ENCODE measurements around the gene NEK5. TPM values are rescaled to one million over a fixed set of nuclear protein-coding genes. Genes with fewer than 3 reads are reported as not detected.

The NEK5 gene
- total RNA-seq, 1 experiment from 2014 or later = not detected

DNA sequence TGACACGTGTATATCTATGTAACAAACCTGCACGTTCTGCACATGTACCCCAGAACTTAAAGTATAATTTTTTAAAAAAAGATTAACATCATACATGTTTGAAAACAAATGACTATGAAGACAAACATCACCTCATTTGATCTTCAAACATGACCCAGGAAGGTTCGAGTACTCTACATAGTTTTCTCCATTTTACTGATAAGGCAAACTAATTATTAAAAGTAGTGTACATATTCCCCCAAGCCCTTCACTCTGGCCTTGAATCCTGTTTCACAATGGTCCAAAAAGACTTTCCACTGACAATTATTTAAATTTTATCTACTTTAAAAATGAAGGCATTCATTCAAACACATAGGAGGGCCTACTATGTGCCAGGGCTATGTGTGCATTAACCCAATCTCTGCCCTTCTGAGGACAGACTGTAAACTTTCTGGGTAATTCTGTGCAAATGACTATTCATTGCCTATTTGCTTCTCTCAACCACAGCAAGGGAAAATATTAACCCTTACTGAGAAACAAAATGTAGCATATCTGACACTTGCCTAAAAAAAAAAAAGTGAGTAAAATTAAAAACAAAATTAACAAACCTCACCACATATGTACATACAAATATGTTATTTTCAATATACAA, 139.8 kb downstream of the NEK5 start:
- DNase-seq (ENCODE audit: low read depth) = no peak

Other genes with a start within 250 kb of the NEK5 start
- 1.7 and 1.8 TPM in 2 replicates for gene ATP7B, start 117.6 kb downstream of the NEK5 start, total RNA-seq (2014; rRNA removed)
- gene ALG11, start 116.7 kb downstream of the NEK5 start, total RNA-seq (2014; rRNA removed) = 12.8 and 18.4 TPM in 2 replicates
- 9.6 and 12.2 TPM in 2 replicates for gene UTP14C, start 104.4 kb downstream of the NEK5 start, total RNA-seq (2014; rRNA removed)
- gene NEK3, start 30.5 kb upstream of the NEK5 start, total RNA-seq (2014; rRNA removed) = 10.3 and 13.8 TPM in 2 replicates